Thyroid gland (tissue), 4 donors: ENCODE measurements around the gene GFI1. TPM values are rescaled to one million over a fixed set of nuclear protein-coding genes. Genes with fewer than 3 reads are reported as not detected.

ENCODE experiments used
- DNase-seq, 2 donors: peaks; one replicate each; pipeline ENCODE4 v3.0.0-alpha.2; 2019
- H3K27ac ChIP-seq, 3 donors: fragments of 200-600 bp; sonication (generic); 1 replicate in 2 of 3; 2 replicates in 1 of 3; pipeline ENCODE4 v1.5.1; 2016 to 2019; ENCODE audit warnings: mild to moderate bottlenecking in 1 of 3, moderate library complexity in 1 of 3
- H3K27me3 ChIP-seq: fragments of 200-600 bp; sonication (generic); one replicate; pipeline ENCODE4 v1.5.1; 2019
- H3K36me3 ChIP-seq, 2 donors: fragments of 200-600 bp; sonication (generic); one replicate each; pipeline ENCODE4 v1.5.1; 2016 to 2019
- H3K4me1 ChIP-seq, 2 donors: fragments of 200-600 bp; sonication (generic); one replicate each; pipeline ENCODE4 v1.5.1; 2017 to 2019
- H3K4me3 ChIP-seq, 3 donors: fragments of 200-600 bp; sonication (generic); replicated peaks in 1 of 3; 1 replicate in 2 of 3; 2 replicates in 1 of 3; pipeline ENCODE4 v1.5.1; 2016; ENCODE audit warnings: mild to moderate bottlenecking in 1 of 3
- H3K9me3 ChIP-seq: fragments of 200-600 bp; sonication (generic); one replicate; pipeline ENCODE4 v1.5.1; 2017
- CTCF ChIP-seq, 6 experiments: fragments of 200-600 bp in 3 of 6; fragments of 450-650 bp in 3 of 6; sonication (generic) in 3 of 6; IDR thresholded peaks; one replicate each; pipeline ENCODE4 v1.5.1; 2016 to 2019; ENCODE audit warnings: antibody characterized with exemption in 6 of 6, mild to moderate bottlenecking in 2 of 6, inconsistent platforms in 1 of 6, moderate library complexity in 1 of 6
- POLR2A ChIP-seq, 2 donors: fragments of 450-650 bp; IDR thresholded peaks; one replicate each; pipeline ENCODE4 v1.6.1; 2017; ENCODE audit warnings: antibody characterized with exemption in 2 of 2, mild to moderate bottlenecking in 2 of 2, moderate library complexity in 1 of 2
- WGBS, 2 donors: methylation state at CpG; one replicate each; pipeline ENCODE4 v1.1.5; 2017; 5-methylcytosine and 5-hydroxymethylcytosine counted together
- intact Hi-C: fragments of 100-400 bp; cut with DNase I; formaldehyde crosslinking; loops from one replicate; pipeline ENCODE4 v1.15.1; 2023
- total RNA-seq, 4 donors: library from RNA; depleted of rRNA; stranded (reverse); fragments of >200 nt; gene quantifications; one replicate each; pipeline ENCODE4 v1.2.3, GENCODE V29; 2016

The GFI1 gene
- total RNA-seq, 4 donors from 2014 or later: 0.27 to 1.8 (median 0.47) TPM

- intact Hi-C loops: no loop called here
- no peak overlapping the region for H3K4me3 ChIP-seq
- H3K9me3 ChIP-seq: no peaks in the 10 kb centered on the region
- 88 to 91% methylated on average over 1 of the region's 1 CpG for WGBS, 2 donors
- H3K36me3 ChIP-seq: no peaks in the 10 kb centered on the region
- H3K27ac ChIP-seq: no peak overlapping the region
- no peaks in the 10 kb centered on the region for H3K4me1 ChIP-seq
- no peak for TF ChIP-seq POLR2A (IDR thresholded peaks at IDR 0.05)
- no peak for TF ChIP-seq CTCF (IDR thresholded peaks at IDR 0.05)
- H3K27me3 ChIP-seq: no peaks in the 10 kb centered on the region
- DNase-seq: no peak
Observed at GRCh38 chr1:92516574-92516973, 29.8 kb upstream of the GFI1 start.

- no peak overlapping the region for H3K4me3 ChIP-seq
- intact Hi-C loops: no loop called here
Observed at GRCh38 chr1:92515796-92516201, 29.1 kb upstream of the GFI1 start.

GRCh38 chr1:92511541-92511940 lies 24.8 kb upstream of the GFI1 start:
- Histone ChIP-seq H3K4me1 (no peaks in the 10 kb centered on the region), H3K9me3 (no peaks in the 10 kb centered on the region), H3K27ac (no peak overlapping the region), H3K36me3 (no peaks in the 10 kb centered on the region), H3K4me3 (no peak overlapping the region), H3K27me3 (no peaks in the 10 kb centered on the region)
- WGBS, 2 donors: 94 to 98% methylated on average over 4 of the region's 4 CpGs
- no peak for TF ChIP-seq CTCF (IDR thresholded peaks at IDR 0.05)
- TF ChIP-seq POLR2A (IDR thresholded peaks at IDR 0.05): no peak
- intact Hi-C loops: no loop called here
- no peak for DNase-seq

More at GRCh38 chr1:92515796-92516201, 29.1 kb upstream of the GFI1 start:
- H3K9me3 ChIP-seq: no peaks in the 10 kb centered on the region
- DNase-seq: no peak
- H3K36me3 ChIP-seq: no peaks in the 10 kb centered on the region
- H3K27ac ChIP-seq: no peak overlapping the region
- no peak for TF ChIP-seq CTCF (IDR thresholded peaks at IDR 0.05)
- TF ChIP-seq POLR2A (IDR thresholded peaks at IDR 0.05): no peak
- no peaks in the 10 kb centered on the region for H3K4me1 ChIP-seq
- no peaks in the 10 kb centered on the region for H3K27me3 ChIP-seq
- WGBS, 2 donors: 88 to 95% methylated on average over 3 of the region's 3 CpGs

- Histone ChIP-seq H3K27ac (no peak overlapping the region), H3K4me1 (no peaks in the 10 kb centered on the region), H3K9me3 (no peaks in the 10 kb centered on the region), H3K4me3 (no peak overlapping the region), H3K36me3 (no peaks in the 10 kb centered on the region), H3K27me3 (no peaks in the 10 kb centered on the region)
- no peak for DNase-seq
- 97 to 98% methylated on average over 1 of the region's 1 CpG for WGBS, 2 donors
- intact Hi-C loops: no loop called here
- TF ChIP-seq POLR2A (IDR thresholded peaks at IDR 0.05): no peak
- TF ChIP-seq CTCF (IDR thresholded peaks at IDR 0.05): no peak
Observed at GRCh38 chr1:92509619-92510018, 22.9 kb upstream of the GFI1 start.

GRCh38 chr1:92505015-92505692 lies 18.4 kb upstream of the GFI1 start:
- intact Hi-C loops: no loop called here
- H3K27me3 ChIP-seq: no peaks in the 10 kb centered on the region
- 82 to 85% methylated on average over 6 of the region's 6 CpGs for WGBS, 2 donors

More at GRCh38 chr1:92505015-92505692, 18.4 kb upstream of the GFI1 start:
- Histone ChIP-seq H3K27ac (no peak overlapping the region), H3K4me3 (no peak overlapping the region), H3K4me1 (peaks cover 0 to 3% of the 10 kb centered on the region in 2 donors), H3K9me3 (no peaks in the 10 kb centered on the region), H3K36me3 (no peaks in the 10 kb centered on the region)
- no peak for DNase-seq
- TF ChIP-seq POLR2A (IDR thresholded peaks at IDR 0.05): no peak
- TF ChIP-seq CTCF (IDR thresholded peaks at IDR 0.05): no peak
